ENCODE data around the gene AMIGO1.

The AMIGO1 gene

DNA sequence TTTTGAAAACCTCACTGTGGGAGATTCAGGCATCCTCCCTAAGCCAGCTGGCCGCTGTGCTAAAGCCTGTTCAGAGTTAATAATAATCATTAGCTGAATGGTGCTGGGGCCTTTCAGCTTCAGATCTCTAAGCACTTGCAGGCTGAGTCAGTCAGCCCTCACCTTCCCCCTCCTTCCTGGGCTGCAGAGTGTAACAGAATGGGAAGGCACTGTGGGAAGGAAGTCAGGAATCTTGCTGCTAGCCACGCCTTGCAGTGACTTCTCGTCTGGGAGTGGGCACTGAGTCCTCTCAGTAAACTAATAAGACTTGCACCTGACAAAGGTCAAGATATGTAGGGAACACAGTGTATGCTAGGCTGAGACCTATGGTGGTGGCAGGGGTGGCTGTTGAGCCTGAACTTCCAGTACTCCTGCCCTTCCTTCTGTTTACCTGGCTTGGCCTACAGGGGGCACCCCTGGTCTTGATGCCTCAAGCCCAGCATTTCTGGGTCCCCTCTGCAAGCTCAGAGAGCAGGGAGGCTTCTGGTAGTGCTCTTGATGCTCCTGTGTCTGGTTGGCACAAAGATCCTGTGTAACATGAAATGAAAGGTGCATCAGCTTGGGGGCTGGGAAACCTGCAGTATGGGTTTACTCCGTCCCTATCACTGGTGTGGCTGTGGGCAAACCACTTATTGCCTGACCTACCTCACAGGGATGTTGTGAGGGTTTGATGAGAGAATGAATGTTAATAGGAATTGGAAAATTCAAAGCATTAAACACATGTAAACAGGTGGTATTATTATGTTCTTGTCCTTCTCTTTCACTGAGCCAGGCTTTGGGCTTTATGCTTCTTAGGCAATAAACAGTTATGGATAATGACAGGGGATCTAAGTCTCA is 9.6 kb downstream of the AMIGO1 start:
- no peaks in the 10 kb centered on the region for H3K9me3 Mint-ChIP-seq
- peaks cover 34% of the 10 kb centered on the region for H3K36me3 Mint-ChIP-seq
- ATAC-seq (peak; percentile 43), DNase-seq (ENCODE audit: low spot score in 2 of 2) (no peak)
- peak overlapping the region; percentile 83 for H3K27ac Mint-ChIP-seq
- H3K4me3 Mint-ChIP-seq = no peak overlapping the region
- peaks cover 79% of the 10 kb centered on the region for H3K4me1 Mint-ChIP-seq

GRCh38 chr1:109499081-109499480 is 10.4 kb downstream of the AMIGO1 start:
- DNase-seq (ENCODE audit: low spot score in 2 of 2) (no peak), ATAC-seq (no peak)
- Mint-ChIP-seq H3K27ac (peak overlapping the region; percentile 83), H3K4me1 (peaks cover 77% of the 10 kb centered on the region), H3K4me3 (no peak overlapping the region), H3K9me3 (no peaks in the 10 kb centered on the region), H3K36me3 (peaks cover 39% of the 10 kb centered on the region)

DNA sequence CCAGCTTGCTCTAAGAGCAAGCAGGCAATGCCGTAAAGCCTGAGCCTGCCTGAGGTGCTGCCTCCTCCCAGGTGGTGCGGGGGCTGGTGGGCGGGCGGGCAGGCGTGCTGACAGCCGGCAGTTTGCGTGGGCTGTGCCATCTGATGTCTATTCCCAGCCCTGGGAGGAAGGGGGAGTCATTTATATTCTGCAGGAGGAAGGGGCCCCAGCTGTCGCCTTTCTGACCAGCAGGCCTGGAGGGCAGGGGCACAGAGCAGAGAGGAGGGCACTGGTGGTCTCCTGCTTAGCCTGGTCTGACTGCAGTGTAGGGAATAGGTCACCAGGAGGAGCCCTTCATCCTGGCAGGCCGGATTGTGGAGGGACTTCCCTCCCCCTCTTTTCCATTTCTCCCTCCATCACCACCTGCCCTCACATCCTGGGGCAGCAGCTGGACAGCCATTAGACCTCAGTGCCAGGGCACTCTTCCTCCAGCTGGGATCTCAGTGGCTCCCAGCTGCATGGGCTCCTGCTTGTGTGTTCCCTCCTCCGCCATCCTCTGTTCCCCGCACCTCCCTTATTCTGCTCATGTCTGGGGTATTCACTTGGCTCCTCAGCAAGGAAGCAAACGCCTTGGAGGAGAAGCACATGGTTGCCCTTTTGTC is 11.2 kb downstream of the AMIGO1 start:
- no peak for DNase-seq (ENCODE audit: low spot score in 2 of 2)
- Mint-ChIP-seq H3K36me3 (peaks cover 42% of the 10 kb centered on the region), H3K9me3 (no peaks in the 10 kb centered on the region), H3K4me1 (peaks cover 75% of the 10 kb centered on the region), H3K4me3 (no peak overlapping the region), H3K27ac (peak overlapping the region; percentile 76)
- ATAC-seq = no peak

- Mint-ChIP-seq H3K9me3 (no peaks in the 10 kb centered on the region), H3K36me3 (peaks cover 42% of the 10 kb centered on the region), H3K4me3 (no peak overlapping the region), H3K4me1 (peaks cover 71% of the 10 kb centered on the region), H3K27ac (peak overlapping the region; percentile 76)
- DNase-seq (ENCODE audit: low spot score in 2 of 2) = no peak
- ATAC-seq = no peak
These were observed 11.9 kb downstream of the AMIGO1 start for GRCh38 chr1:109497449-109498160.

DNA sequence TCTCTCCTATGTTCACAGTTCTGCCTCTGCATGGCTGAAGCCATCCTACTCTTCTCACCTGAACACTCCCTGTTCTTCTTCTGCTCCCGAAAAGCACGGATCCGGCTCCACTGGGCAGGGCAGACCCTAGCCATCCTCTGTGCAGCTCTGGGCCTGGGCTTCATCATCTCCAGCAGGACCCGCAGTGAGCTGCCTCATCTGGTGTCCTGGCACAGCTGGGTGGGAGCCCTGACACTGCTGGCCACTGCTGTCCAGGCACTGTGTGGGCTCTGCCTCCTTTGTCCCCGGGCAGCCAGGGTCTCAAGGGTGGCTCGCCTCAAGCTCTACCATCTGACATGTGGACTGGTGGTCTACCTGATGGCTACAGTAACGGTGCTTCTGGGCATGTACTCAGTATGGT is 13.8 kb downstream of the AMIGO1 start:
- peak overlapping the region; percentile 97 for H3K4me3 Mint-ChIP-seq
- H3K27ac Mint-ChIP-seq = peak overlapping the region; percentile 87
- H3K4me1 Mint-ChIP-seq = peaks cover 52% of the 10 kb centered on the region
- DNase-seq (ENCODE audit: low spot score in 2 of 2) (no peak), ATAC-seq (no peak)
- peaks cover 36% of the 10 kb centered on the region for H3K36me3 Mint-ChIP-seq
- H3K9me3 Mint-ChIP-seq = no peaks in the 10 kb centered on the region

GRCh38 chr1:109493805-109494539 is 15.6 kb downstream of the AMIGO1 start, which contains the start of gene CYB561D1:
CYB561D1 (plus strand) TSS chr1:109494094; CDS start chr1:109494140, 46 bp downstream.
- DNase-seq (ENCODE audit: low spot score in 2 of 2) = peak; percentile 96
- no peaks in the 10 kb centered on the region for H3K9me3 Mint-ChIP-seq
- ATAC-seq = peak; percentile 91
- H3K4me3 Mint-ChIP-seq = peak within 1 kb of the TSS; percentile 97
- peaks cover 38% of the 10 kb centered on the region for H3K4me1 Mint-ChIP-seq
- peak within 1 kb of the TSS; percentile 87 for H3K27ac Mint-ChIP-seq
- peaks cover 29% of the 10 kb centered on the region for H3K36me3 Mint-ChIP-seq

DNA sequence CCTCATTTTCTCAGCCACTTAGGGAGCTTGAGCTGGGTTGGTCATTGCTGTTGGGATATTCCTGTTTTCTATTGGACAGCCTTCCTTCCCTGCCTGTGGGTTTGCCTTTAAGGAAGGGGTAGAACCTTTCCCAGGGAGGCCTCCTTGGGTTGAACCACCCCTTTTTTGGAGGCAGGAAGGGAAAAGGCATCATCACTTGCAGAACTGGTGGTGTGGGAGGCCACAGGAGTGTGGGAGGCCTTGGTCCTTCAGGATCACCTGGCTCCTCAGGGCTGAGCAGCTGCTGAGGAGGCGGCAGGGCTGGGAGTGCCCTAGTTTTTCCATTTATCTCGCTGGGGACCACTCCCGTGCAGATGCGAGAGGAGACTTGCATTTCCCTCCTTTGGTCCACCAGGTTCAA is 16.3 kb downstream of the AMIGO1 start:
- H3K4me3 Mint-ChIP-seq = peak overlapping the region; percentile 97
- no peak overlapping the region for H3K27ac Mint-ChIP-seq
- peaks cover 36% of the 10 kb centered on the region for H3K4me1 Mint-ChIP-seq
- no peaks in the 10 kb centered on the region for H3K9me3 Mint-ChIP-seq
- DNase-seq (ENCODE audit: low spot score in 2 of 2) (no peak), ATAC-seq (no peak)
- peaks cover 30% of the 10 kb centered on the region for H3K36me3 Mint-ChIP-seq

- ATAC-seq = no peak
- H3K36me3 Mint-ChIP-seq = peaks cover 35% of the 10 kb centered on the region
These were observed 16.7 kb downstream of the AMIGO1 start for GRCh38 chr1:109492779-109493178.

GRCh38 chr1:109491372-109491771 is 18.2 kb downstream of the AMIGO1 start:
- no peaks in the 10 kb centered on the region for H3K9me3 Mint-ChIP-seq
- peak overlapping the region; percentile 37 for H3K27ac Mint-ChIP-seq
- H3K36me3 Mint-ChIP-seq = peaks cover 41% of the 10 kb centered on the region
- DNase-seq (ENCODE audit: low spot score in 2 of 2) (no peak), ATAC-seq (no peak)
- peaks cover 30% of the 10 kb centered on the region for H3K4me1 Mint-ChIP-seq
- no peak overlapping the region for H3K4me3 Mint-ChIP-seq

More at GRCh38 chr1:109492779-109493178, 16.7 kb downstream of the AMIGO1 start:
- Mint-ChIP-seq H3K4me3 (no peak overlapping the region), H3K27ac (peak overlapping the region; percentile 17), H3K4me1 (peaks cover 36% of the 10 kb centered on the region), H3K9me3 (no peaks in the 10 kb centered on the region)
- DNase-seq (ENCODE audit: low spot score in 2 of 2) = no peak

- no peak for DNase-seq (ENCODE audit: low spot score in 2 of 2)
- ATAC-seq = no peak
- Mint-ChIP-seq H3K4me1 (peaks cover 29% of the 10 kb centered on the region), H3K9me3 (no peaks in the 10 kb centered on the region), H3K4me3 (no peak overlapping the region), H3K27ac (no peak overlapping the region), H3K36me3 (peaks cover 39% of the 10 kb centered on the region)
These were observed 18.6 kb downstream of the AMIGO1 start for GRCh38 chr1:109490934-109491302.

- Mint-ChIP-seq H3K36me3 (peaks cover 39% of the 10 kb centered on the region), H3K27ac (no peak overlapping the region), H3K4me3 (no peak overlapping the region), H3K4me1 (peaks cover 29% of the 10 kb centered on the region), H3K9me3 (no peaks in the 10 kb centered on the region)
- peak; percentile 61 to 86 for DNase-seq (ENCODE audit: low spot score in 2 of 2)
- peak; percentile 38 for ATAC-seq
These were observed 19.2 kb downstream of the AMIGO1 start for GRCh38 chr1:109490029-109490933.

DNA sequence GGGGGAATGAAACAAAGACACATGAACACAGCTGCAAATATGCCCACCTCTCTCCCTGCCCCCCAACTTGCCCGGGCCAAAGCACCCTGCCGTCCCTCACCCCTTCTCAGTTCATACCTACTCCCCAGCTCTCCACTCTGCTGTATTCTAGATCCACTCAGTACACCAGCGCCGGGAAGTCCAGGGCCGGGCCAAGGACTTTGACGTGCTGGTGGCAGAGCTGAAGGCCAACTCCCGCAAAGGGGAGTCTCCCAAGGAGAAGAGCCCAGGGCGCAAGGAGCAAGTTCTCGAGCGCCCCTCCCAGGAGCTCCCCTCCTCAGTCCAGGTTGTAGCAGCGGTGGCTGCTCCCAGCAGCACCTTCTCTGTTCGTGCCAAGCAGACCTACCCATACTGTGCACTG is 20.8 kb downstream of the AMIGO1 start:
- DNase-seq (ENCODE audit: low spot score in 2 of 2) = no peak
- H3K36me3 Mint-ChIP-seq = peaks cover 44% of the 10 kb centered on the region
- H3K9me3 Mint-ChIP-seq = no peaks in the 10 kb centered on the region
- H3K27ac Mint-ChIP-seq = peak overlapping the region; percentile 63
- no peak for ATAC-seq
- no peak overlapping the region for H3K4me3 Mint-ChIP-seq
- peaks cover 30% of the 10 kb centered on the region for H3K4me1 Mint-ChIP-seq

DNA sequence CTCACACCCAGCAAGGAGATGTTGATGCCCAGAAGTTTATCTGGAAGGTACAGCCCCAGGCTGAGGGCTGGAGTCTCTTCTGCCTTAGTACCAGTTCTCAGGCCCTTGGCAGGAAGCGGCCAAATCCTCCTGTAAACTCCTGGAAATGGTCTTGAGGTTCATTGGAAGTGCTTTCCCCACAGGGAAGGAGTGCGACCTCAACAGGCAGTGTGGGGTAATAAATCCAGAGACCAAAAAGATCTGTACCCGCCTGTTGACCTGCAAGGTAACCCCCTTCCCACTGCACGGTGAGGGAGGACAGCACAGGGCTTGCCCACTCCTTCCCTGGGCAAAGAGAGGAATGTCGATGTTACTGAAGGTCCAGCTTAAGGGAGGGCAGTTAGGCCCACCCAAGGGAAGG is 21.3 kb downstream of the AMIGO1 start:
- Mint-ChIP-seq H3K9me3 (no peaks in the 10 kb centered on the region), H3K4me1 (peaks cover 34% of the 10 kb centered on the region), H3K36me3 (peaks cover 48% of the 10 kb centered on the region), H3K4me3 (no peak overlapping the region), H3K27ac (peak overlapping the region; percentile 63)
- no peak for DNase-seq (ENCODE audit: low spot score in 2 of 2)
- no peak for ATAC-seq

GRCh38 chr1:109487261-109487660 is 22.3 kb downstream of the AMIGO1 start:
- no peak overlapping the region for H3K4me3 Mint-ChIP-seq
- peaks cover 43% of the 10 kb centered on the region for H3K4me1 Mint-ChIP-seq
- peaks cover 51% of the 10 kb centered on the region for H3K36me3 Mint-ChIP-seq
- no peaks in the 10 kb centered on the region for H3K9me3 Mint-ChIP-seq
- no peak for ATAC-seq
- no peak for DNase-seq (ENCODE audit: low spot score in 2 of 2)
- H3K27ac Mint-ChIP-seq = no peak overlapping the region

All from stimulated activated effector memory CD8-positive, alpha-beta T cell treated with anti-CD3 and anti-CD28 coated beads, Interleukin-12 subunit alpha, Interleukin-12 subunit beta, amount 100 ng/mL, for 72 hours (primary cell).